Lower leg skin (tissue), 4 donors: ENCODE results near the gene TMTC2. TPM values are rescaled to one million over a fixed set of nuclear protein-coding genes. Genes with fewer than 3 reads are reported as not detected.

Source experiments
- DNase-seq, 2 donors: peaks; one replicate each; pipeline ENCODE4 v3.0.0-alpha.2; 2019; ENCODE audit warnings: low spot score in 2 of 2
- H3K4me3 ChIP-seq: fragments of 200-600 bp; sonication (generic); 2 replicates; pipeline ENCODE4 v1.5.1; 2017; ENCODE audit warnings: mild to moderate bottlenecking, low read depth; ENCODE audit not compliant: poor library complexity, severe bottlenecking
- POLR2A ChIP-seq, 2 donors: fragments of 450-650 bp; IDR thresholded peaks; one replicate each; pipeline ENCODE4 v1.6.1; 2016 to 2017; ENCODE audit warnings: antibody characterized with exemption in 2 of 2, mild to moderate bottlenecking in 1 of 2, moderate library complexity in 1 of 2
- WGBS, 2 donors: methylation state at CpG; one replicate each; pipeline ENCODE4 v1.1.5; 2018; 5-methylcytosine and 5-hydroxymethylcytosine counted together
- intact Hi-C: fragments of 100-400 bp; cut with DNase I; formaldehyde crosslinking; loops from one replicate; pipeline ENCODE4 v1.15.0; 2023; ENCODE audit warnings: low total_unique reads
- total RNA-seq, 4 donors: library from RNA; depleted of rRNA; stranded (reverse); fragments of >200 nt; gene quantifications; one replicate each; pipeline ENCODE4 v1.1.0, GENCODE V29; 2016
- TF ChIP-seq, protein P1 (sequence below), 3 donors: fragments of 450-650 bp; IDR thresholded peaks; one replicate each; pipeline ENCODE4 v1.5.1; 2016; ENCODE audit warnings: antibody characterized with exemption in 3 of 3, mild to moderate bottlenecking in 3 of 3, moderate library complexity in 2 of 3

The TMTC2 gene
- total RNA-seq, 4 donors from 2014 or later: 12.9 to 17.4 (median 14.5) TPM

DNA sequence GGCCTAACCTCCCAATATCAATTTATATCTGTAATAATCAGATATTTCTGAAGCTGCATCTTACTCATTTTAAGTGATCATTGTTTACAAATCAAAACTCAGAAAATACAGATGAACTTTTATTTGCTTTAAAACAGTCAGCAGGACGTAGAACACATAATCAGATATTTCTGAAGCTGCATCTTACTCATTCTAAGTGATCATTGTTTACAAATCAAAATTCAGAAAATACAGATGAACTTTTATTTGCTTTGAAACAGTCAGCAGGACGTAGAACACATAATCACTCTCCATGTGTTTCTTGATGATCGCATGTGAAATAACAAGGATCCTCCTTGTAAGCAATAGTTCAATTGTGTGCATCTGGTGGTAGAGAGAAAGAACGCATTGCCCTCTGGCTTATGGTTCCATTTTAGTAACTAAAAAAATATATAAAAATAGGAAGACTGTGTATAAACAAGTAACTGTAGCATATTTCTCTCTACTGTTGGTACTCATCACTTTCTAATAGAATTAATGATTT lies 15.0 kb upstream of the TMTC2 start:
- DNase-seq: no peak
- no peak overlapping the region for H3K4me3 ChIP-seq
- intact Hi-C loops: no loop called here
- TF ChIP-seq, protein P1, sequence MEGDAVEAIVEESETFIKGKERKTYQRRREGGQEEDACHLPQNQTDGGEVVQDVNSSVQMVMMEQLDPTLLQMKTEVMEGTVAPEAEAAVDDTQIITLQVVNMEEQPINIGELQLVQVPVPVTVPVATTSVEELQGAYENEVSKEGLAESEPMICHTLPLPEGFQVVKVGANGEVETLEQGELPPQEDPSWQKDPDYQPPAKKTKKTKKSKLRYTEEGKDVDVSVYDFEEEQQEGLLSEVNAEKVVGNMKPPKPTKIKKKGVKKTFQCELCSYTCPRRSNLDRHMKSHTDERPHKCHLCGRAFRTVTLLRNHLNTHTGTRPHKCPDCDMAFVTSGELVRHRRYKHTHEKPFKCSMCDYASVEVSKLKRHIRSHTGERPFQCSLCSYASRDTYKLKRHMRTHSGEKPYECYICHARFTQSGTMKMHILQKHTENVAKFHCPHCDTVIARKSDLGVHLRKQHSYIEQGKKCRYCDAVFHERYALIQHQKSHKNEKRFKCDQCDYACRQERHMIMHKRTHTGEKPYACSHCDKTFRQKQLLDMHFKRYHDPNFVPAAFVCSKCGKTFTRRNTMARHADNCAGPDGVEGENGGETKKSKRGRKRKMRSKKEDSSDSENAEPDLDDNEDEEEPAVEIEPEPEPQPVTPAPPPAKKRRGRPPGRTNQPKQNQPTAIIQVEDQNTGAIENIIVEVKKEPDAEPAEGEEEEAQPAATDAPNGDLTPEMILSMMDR (IDR thresholded peaks at IDR 0.05): no peak
- no peak for TF ChIP-seq POLR2A (IDR thresholded peaks at IDR 0.05)
- WGBS, 2 donors: 75% methylated on average over 4 of the region's 4 CpGs

DNA sequence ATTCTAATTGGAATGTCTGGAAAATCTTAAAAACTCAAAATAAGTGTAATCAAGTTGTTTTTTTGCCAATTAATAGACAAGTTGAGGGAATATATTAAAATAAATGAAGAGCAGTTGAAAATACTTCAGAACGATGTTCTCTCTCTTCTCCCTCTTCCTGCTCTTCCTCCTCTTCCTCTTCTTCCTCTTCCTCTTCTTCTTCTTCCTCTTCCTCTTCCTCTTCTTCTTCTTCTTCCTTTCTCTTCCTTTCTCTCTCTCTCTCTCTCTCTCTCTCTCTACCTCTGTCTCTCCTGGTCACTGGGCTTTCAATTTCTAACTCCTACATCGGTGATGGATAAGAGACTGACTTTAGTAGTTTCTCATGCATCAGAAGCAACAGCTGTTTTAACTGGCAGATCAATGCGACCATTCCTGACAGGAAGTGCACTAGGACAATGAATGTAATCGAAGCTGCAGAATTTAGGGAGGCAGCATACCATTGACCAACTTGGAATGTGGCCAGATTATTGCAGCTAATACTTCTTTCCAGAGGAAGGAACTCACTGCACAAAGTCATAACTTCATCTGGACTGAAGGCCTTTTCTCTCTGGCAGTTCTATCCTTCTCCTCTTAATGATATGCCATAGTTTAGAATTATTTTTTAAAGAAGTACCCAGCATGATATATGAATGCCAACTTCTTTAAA lies 13.8 kb upstream of the TMTC2 start:
- WGBS, 2 donors: 48 to 54% methylated on average over 4 of the region's 4 CpGs
- TF ChIP-seq, protein P1 (IDR thresholded peaks at IDR 0.05): no peak
- TF ChIP-seq POLR2A (IDR thresholded peaks at IDR 0.05): no peak
- no peak overlapping the region for H3K4me3 ChIP-seq
- no peak for DNase-seq
- intact Hi-C loops: no loop called here

DNA sequence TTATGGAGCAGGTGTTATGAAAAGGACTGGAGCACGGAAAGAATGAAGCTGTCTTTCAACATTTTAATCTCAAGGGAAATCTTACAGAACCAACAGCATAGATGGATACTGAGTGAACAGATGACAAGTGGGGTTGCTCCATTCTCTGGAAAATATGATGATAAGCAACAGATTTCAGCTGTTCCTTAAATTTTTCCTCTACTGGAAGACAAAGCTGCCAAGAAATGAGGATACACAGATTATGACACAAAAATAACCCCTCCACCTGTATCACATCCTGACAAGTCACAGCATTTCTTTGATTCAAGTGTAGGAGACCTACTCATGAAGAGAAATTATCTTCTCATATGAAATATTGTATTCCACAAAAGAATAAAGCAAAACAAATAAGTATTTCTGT lies 13.0 kb upstream of the TMTC2 start:
- intact Hi-C loops: no loop called here
- TF ChIP-seq, protein P1 (IDR thresholded peaks at IDR 0.05): no peak
- no peak for TF ChIP-seq POLR2A (IDR thresholded peaks at IDR 0.05)
- DNase-seq: no peak
- H3K4me3 ChIP-seq: no peak overlapping the region
- 93 to 95% methylated on average over 1 of the region's 1 CpG for WGBS, 2 donors

DNA sequence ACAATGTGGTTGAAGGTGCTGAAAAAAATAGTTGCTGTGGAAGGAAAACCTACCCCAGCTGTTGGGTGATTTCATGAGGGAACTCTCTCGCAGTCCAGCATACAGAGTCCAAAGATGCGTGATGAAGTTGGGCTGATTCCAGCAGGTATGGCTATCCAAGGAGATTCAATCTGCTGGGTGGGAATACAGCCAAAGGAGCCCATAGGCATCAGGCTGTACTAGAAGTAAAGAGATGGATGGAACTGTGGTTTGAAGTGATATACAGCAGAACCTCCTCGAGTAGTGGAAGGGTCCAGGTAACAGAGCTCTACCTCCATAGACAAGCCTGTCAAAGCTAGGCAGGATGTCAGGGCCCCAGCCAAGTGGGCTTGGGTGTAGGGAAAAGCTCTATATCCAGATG lies 11.5 kb upstream of the TMTC2 start:
- intact Hi-C loops: no loop called here
- 81 to 85% methylated on average over 3 of the region's 3 CpGs for WGBS, 2 donors
- TF ChIP-seq POLR2A (IDR thresholded peaks at IDR 0.05): no peak
- TF ChIP-seq, protein P1 (IDR thresholded peaks at IDR 0.05): no peak

DNA sequence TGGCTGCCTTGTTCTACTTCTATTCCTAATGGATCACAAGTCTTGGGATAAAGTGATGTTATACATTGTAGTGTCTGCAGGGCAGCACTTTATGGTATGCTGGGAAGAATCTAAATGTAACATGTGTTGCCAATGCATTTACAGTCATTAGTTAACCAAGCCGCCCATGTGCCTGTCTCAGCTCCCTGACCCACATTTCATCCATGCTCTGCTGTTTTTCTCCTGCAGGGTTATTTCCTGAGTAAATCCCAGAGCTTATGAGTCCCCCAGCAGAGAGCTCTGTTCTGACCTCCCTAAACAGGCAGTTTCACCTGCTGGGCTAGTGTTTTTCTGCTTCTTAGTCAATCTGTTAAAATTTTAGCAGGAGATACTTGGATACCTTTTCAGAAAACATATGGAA lies 4.4 kb upstream of the TMTC2 start:
- intact Hi-C loops: no loop called here
- TF ChIP-seq, protein P1 (IDR thresholded peaks at IDR 0.05): no peak
- TF ChIP-seq POLR2A (IDR thresholded peaks at IDR 0.05): no peak
- 44 to 45% methylated on average over 1 of the region's 1 CpG for WGBS, 2 donors
- no peak overlapping the region for H3K4me3 ChIP-seq
- no peak for DNase-seq

More for the DNA sequence above, 11.5 kb upstream of the TMTC2 start:
- no peak for DNase-seq
- no peak overlapping the region for H3K4me3 ChIP-seq

DNA sequence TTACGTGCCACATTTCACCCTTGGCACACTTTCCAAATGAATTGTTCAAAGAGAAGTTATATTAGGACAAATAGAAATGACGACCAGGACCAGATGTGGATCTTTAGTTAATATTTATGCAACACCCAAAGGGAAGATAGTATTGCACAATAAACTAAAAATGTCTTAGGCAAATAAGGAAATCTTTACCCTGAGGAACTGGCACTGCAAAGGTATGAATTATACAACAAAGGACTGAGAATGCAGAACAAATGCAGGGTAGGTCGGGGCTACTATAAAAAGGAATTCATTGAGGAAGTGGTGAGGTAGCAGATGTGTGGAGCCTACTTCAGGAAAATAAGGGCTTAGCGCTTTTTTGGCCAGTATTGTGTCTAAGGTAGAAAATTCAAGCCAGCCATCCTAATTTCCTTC lies 3.9 kb upstream of the TMTC2 start:
- no peak for DNase-seq
- TF ChIP-seq POLR2A (IDR thresholded peaks at IDR 0.05): no peak
- TF ChIP-seq, protein P1 (IDR thresholded peaks at IDR 0.05): no peak
- WGBS, 2 donors: 11 to 16% methylated on average over 4 of the region's 4 CpGs
- intact Hi-C loops: no loop called here
- no peak overlapping the region for H3K4me3 ChIP-seq
